ENCODE results near the gene BTC.
"Not testable (repeated sequence)": the region's sequence is repeated elsewhere in the genome, so short reads cannot be mapped to it uniquely, and the experiment has no call there.

Gene BTC

GRCh38 chr4:74794382-74795010, at the start of gene BTC:
Gene BTC, minus strand, starts transcription at chr4:74794523. Its CDS starts 198 bp downstream, at chr4:74794325.
- DNase-seq: peak; percentile 62

- no peak for DNase-seq
These were observed 46.7 kb upstream of the BTC start for GRCh38 chr4:74840936-74841509.

- DNase-seq: no peak
These were observed 44.5 kb upstream of the BTC start for GRCh38 chr4:74838746-74839370.

- DNase-seq: peak; percentile 34
These were observed 36.6 kb upstream of the BTC start for GRCh38 chr4:74830928-74831327.

GRCh38 chr4:74823194-74823593, 28.9 kb upstream of the BTC start:
- DNase-seq: no peak

GRCh38 chr4:74822603-74823002, 28.3 kb upstream of the BTC start:
- DNase-seq: no peak

GRCh38 chr4:74821541-74821940, 27.2 kb upstream of the BTC start:
- DNase-seq: no peak

GRCh38 chr4:74814052-74814451, 19.7 kb upstream of the BTC start:
- no peak for DNase-seq

- not testable (repeated sequence) for DNase-seq
These were observed 17.7 kb upstream of the BTC start for GRCh38 chr4:74812056-74812455.

GRCh38 chr4:74805601-74806000, 11.3 kb upstream of the BTC start:
- DNase-seq: no peak

- no peak for DNase-seq
These were observed 6.0 kb upstream of the BTC start for GRCh38 chr4:74800310-74800709.

- no peak for DNase-seq
These were observed 2.3 kb upstream of the BTC start for GRCh38 chr4:74796631-74797030.

- DNase-seq: peak; percentile 72
These were observed 454 bp downstream of the BTC start for GRCh38 chr4:74793757-74794381.

- DNase-seq: no peak
These were observed 3.7 kb downstream of the BTC start for GRCh38 chr4:74790652-74791051.

GRCh38 chr4:74789518-74789917, 4.8 kb downstream of the BTC start:
- no peak for DNase-seq

GRCh38 chr4:74777531-74777930, 16.8 kb downstream of the BTC start:
- DNase-seq: no peak

- no peak for DNase-seq
These were observed 21.5 kb downstream of the BTC start for GRCh38 chr4:74772783-74773182.

GRCh38 chr4:74772106-74772505, 22.2 kb downstream of the BTC start:
- no peak for DNase-seq

- DNase-seq: peak; percentile 51
These were observed 24.0 kb downstream of the BTC start for GRCh38 chr4:74770226-74770910.

- peak; percentile 18 for DNase-seq
These were observed 25.3 kb downstream of the BTC start for GRCh38 chr4:74768857-74769525.

GRCh38 chr4:74764119-74764518, 30.2 kb downstream of the BTC start:
- no peak for DNase-seq

- no peak for DNase-seq
These were observed 35.7 kb downstream of the BTC start for GRCh38 chr4:74758551-74759145.
